Measurements from ENCODE around the gene AKR1B1. TPM values are rescaled to one million over a fixed set of nuclear protein-coding genes. Genes with fewer than 3 reads are reported as not detected.

Gene AKR1B1
- total RNA-seq, 1 experiment from 2014 or later: 141 TPM

DNA sequence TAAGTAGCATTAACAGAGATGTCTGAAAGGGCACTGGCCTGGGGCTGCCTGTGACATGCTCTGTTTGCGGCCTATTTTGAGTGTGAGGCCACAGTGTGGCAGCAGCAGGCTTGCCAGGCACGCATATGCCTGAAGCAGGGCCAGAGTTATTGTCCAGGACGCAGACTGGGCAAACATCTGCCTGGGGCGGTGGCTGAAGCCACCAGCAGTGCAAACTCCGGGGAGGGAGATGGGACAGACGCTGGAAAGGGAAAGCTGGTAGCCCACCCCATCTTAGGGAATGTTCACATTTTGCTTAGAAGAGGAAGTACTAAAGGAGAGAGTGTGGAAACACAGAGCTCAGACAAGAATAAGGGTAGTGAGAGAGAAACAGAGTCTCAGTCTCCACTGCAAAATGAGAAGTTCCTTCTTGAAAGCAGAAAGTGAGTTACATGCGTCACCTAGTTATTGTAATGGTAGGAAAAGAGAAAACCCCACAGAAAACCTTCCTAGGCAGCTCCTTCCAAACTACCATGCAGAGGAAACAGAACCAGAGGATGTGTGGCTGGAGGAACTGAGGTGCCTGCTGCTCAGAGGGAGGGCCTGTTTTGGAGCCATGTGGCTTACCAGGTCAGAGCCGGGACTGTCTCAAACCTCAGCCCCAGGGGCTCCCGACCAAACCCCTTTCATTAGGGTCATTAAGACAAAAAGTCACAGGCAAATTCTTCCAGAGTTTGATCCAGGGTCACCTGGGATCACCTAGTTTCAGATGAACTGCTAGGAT is 14.5 kb downstream of the AKR1B1 start:
- no peak overlapping the region for H3K27ac ChIP-seq

DNA sequence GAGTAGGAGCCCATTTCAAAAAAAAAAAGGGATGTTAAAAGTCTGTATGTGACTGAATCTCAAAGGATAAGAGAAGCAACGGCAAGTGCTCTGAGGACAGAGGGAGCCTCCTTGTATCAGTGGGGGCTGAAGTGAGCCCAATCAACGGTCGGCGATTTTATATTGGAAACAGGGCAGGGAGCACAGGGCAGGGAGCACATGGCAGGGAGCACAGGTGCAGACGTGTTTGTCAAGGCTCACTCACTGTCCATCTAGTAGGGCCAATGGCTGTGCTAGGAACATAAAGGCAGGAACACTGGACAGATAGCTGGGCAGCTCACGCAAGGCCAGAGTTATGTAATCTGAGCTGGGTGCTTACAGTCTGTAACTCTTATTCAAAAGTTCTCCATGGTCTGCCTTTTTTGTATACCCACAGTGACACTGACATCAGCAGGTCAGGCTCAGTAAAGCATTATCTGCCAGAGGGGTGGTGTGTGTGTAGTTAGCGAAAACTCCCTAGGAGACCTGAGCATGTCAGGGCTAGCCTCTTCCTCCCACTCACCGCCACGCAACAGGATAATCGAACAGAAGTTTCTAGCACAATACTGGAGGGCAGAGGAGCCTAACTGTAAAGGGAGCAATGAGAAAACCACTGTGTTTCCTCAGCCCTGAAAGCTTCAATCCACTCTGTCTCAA is 15.4 kb downstream of the AKR1B1 start:
- Histone ChIP-seq H3K27me3 (no peaks in the 10 kb centered on the region), H3K4me3 (no peak overlapping the region), H3K27ac (no peak overlapping the region), H3K9me3 (replicated peaks) (no peaks in the 10 kb centered on the region), H3K36me3 (peaks cover 59% of the 10 kb centered on the region), H3K4me1 (no peaks in the 10 kb centered on the region)
- DNase-seq: no peak

More for the DNA sequence above, 14.5 kb downstream of the AKR1B1 start:
- Histone ChIP-seq H3K27me3 (no peaks in the 10 kb centered on the region), H3K36me3 (peaks cover 65% of the 10 kb centered on the region), H3K4me3 (no peak overlapping the region), H3K9me3 (replicated peaks) (no peaks in the 10 kb centered on the region), H3K4me1 (no peaks in the 10 kb centered on the region)
- DNase-seq: no peak

DNA sequence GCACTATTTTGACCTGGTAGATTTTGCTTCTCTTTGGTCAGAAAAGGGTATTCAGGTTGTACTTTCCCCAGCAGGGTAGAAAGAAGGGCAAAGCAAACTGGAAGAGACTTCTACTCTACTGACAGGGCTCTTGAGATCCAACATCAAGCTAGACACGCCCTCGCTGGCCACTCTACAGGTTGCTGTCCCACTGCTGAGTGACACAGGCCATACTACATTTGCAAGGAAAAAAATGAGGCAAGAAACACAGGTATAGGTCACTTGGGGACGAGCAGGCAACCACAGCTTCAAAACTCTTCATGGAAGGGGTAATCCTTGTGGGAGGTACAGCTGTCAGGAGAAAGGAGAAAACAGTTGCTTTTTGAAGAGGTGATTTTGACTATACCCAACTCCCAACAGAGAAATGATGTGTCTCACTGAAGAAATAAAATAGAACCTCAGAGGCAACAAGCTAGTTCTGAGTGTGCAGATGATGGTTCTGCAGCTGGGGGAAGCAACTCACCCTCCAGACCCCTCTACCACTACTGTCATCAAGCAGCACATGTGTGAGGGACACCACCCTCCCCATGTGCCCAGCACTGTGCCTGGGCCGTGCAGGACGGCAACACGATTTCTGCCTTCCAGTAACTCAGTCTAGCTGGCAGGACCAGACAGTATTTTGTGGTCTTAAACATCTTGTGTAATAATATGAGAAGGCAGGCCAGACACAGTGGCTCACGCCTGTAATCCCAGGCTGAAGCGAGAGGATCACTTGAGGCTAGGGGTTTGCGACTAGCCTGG is 16.3 kb downstream of the AKR1B1 start:
- Histone ChIP-seq H3K4me1 (no peaks in the 10 kb centered on the region), H3K9me3 (replicated peaks) (no peaks in the 10 kb centered on the region), H3K27ac (no peak overlapping the region), H3K27me3 (no peaks in the 10 kb centered on the region), H3K36me3 (peaks cover 54% of the 10 kb centered on the region), H3K4me3 (no peak overlapping the region)
- DNase-seq: no peak

DNA sequence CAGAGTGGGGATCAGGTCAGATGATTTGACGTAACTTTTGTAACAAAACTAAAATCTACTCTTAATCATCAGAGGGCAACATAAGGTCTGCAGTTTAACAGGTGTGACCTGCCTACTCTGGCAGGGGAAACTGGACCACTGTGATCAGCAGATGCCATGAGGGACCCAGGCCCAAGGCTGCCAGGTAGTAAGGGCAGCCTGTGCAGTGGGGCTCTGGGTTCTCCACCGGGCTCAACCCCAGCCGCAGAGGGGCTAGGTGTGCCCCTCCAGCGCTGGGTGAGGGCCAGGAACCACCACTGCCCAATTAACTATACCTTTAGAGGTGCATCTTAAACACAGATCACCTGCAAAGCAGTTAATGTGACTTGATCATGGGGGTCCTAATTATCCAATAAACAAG is 17.6 kb downstream of the AKR1B1 start:
- no peak overlapping the region for H3K4me3 ChIP-seq
- DNase-seq: no peak
- H3K4me1 ChIP-seq: no peaks in the 10 kb centered on the region
- H3K9me3 ChIP-seq (replicated peaks): no peaks in the 10 kb centered on the region; the same call in 1 of the 2 replicates
- peaks cover 52% of the 10 kb centered on the region for H3K36me3 ChIP-seq
- H3K27ac ChIP-seq: no peak overlapping the region
- no peaks in the 10 kb centered on the region for H3K27me3 ChIP-seq

DNA sequence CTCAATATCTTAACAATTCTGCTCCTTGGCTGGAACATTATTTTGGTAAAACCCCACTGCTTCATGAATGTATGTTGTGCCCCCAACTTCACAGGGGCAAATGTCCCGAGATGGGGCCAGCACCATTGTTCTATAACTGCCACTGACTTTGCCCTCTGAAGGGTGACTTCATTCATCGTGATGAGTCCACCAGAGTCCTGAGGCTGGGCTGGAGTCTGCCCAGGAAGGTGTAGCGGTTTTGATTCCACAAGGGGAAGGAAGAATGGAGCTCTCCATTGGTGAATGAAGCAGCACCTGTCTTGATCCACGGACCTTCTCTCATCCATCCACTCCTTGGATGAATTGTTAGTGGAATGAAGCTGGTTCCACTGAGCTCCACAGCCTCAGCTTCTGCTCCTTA is 18.4 kb downstream of the AKR1B1 start:
- no peak for DNase-seq

DNA sequence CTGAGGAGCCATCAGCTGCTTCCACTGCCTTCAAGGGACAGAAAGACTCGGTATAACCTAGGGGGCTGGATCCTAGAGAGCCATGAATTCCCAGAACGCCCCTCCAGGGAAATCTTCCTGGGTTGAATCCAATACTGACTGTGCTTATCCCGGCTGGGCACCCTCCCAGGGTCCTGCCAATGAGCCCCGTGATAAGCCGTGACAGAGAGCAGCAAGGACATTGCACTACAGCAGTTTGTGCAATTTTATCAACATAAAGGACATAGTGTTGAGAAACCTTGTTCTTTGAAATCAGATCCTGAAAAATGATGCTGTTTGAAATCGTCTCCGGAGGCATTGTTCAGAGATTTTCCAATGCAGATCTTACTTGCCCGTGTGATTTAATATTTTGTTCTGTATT is 18.8 kb downstream of the AKR1B1 start:
- no peaks in the 10 kb centered on the region; the same call in 1 of the 2 replicates for H3K9me3 ChIP-seq (replicated peaks)

More for the DNA sequence above, 18.4 kb downstream of the AKR1B1 start:
- Histone ChIP-seq H3K9me3 (replicated peaks) (no peaks in the 10 kb centered on the region; the same call in 1 of the 2 replicates), H3K27me3 (no peaks in the 10 kb centered on the region), H3K27ac (no peak overlapping the region), H3K36me3 (peaks cover 45% of the 10 kb centered on the region), H3K4me3 (no peak overlapping the region), H3K4me1 (no peaks in the 10 kb centered on the region)

DNA sequence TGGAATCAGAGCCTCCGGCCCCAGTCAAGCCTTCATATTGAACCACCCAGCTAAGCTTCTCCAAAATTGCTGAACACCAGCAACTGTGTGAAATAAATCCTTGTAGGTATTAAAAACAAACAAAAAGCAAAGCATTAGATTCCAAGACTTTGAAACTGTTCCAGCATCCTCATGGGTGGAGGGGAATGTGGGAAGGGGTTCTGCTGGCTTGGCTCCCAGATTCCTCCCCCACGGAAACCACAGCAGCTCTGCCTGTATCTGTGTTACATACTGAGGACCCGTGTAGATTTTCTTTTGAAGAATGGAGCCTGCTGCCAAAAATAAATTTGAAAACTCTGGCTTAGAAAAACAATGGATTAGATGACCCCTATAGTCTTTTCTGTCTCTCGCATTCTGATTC is 20.0 kb downstream of the AKR1B1 start:
- Histone ChIP-seq H3K27ac (no peak overlapping the region), H3K27me3 (no peaks in the 10 kb centered on the region), H3K4me1 (no peaks in the 10 kb centered on the region), H3K4me3 (no peak overlapping the region), H3K9me3 (replicated peaks) (no peaks in the 10 kb centered on the region; the same call in 1 of the 2 replicates), H3K36me3 (peaks cover 32% of the 10 kb centered on the region)
- no peak for DNase-seq

More for the DNA sequence above, 18.8 kb downstream of the AKR1B1 start:
- Histone ChIP-seq H3K4me1 (no peaks in the 10 kb centered on the region), H3K4me3 (no peak overlapping the region), H3K27ac (no peak overlapping the region), H3K27me3 (no peaks in the 10 kb centered on the region), H3K36me3 (peaks cover 41% of the 10 kb centered on the region)
- no peak for DNase-seq

DNA sequence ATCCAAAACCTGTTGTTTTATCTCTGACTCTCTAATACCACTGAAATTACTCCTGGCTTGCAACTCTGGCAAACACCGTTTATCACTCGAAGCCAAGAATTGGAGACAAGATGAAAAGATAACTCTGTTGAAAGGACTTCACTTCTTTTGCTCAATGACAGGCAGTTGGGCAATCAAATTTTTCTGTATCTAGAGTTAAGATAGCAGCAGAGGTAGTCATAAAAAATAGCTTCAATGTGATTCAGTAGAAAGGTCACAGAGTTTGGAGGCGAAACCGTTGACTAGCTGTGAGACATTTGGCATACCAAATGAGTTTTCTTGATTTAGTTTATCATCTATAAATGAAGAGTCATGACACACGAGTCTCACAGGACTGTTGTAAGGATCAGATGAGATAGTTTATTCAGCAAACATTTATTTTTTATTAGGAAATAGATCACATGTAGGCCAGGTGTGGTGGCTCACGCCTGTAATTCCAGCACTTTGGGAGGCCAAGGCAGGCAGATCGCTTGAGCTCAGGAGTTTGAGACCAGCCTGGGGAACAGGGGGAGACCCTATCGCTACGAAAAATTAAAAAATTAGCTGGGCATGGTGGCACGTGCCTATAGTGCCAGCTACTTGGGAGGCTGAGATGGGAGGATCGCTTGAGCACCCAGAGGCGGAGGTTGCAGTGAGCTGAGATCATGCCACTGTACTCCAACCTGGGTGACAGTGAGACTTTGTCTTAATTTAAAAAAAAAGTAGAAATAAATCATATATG is 23.6 kb downstream of the AKR1B1 start:
- no peak for DNase-seq

DNA sequence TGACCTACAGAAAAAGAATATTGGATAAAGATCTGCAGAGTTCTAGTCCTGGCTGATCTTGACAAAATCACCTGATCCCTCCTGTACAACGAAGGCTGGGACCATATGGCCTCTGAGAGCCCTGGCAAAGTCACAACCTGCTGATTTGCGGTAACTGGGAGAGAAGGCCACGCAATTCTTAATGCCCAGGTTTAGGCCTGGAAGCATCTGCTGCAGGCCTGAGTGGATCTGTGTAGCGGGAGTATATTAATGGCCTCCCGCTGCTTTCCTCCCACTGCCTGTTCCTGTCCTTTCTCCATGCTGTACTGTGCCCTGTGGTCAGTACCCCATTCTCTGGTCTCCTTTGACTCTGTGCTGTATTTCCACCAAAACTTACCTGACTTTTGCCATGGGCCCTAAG is 24.2 kb downstream of the AKR1B1 start:
- Histone ChIP-seq H3K27ac (no peak overlapping the region), H3K36me3 (no peaks in the 10 kb centered on the region), H3K4me1 (peaks cover 3% of the 10 kb centered on the region; the same call in 1 of the 2 replicates), H3K4me3 (no peak overlapping the region), H3K9me3 (replicated peaks) (no peaks in the 10 kb centered on the region; the same call in 1 of the 2 replicates), H3K27me3 (no peaks in the 10 kb centered on the region)
- no peak for DNase-seq

More for the DNA sequence above, 23.6 kb downstream of the AKR1B1 start:
- Histone ChIP-seq H3K27ac (no peak overlapping the region), H3K27me3 (no peaks in the 10 kb centered on the region), H3K9me3 (replicated peaks) (no peaks in the 10 kb centered on the region; the same call in 1 of the 2 replicates), H3K4me3 (no peak overlapping the region), H3K36me3 (peaks cover 3% of the 10 kb centered on the region), H3K4me1 (peaks cover 3% of the 10 kb centered on the region; the same call in 1 of the 2 replicates)

DNA sequence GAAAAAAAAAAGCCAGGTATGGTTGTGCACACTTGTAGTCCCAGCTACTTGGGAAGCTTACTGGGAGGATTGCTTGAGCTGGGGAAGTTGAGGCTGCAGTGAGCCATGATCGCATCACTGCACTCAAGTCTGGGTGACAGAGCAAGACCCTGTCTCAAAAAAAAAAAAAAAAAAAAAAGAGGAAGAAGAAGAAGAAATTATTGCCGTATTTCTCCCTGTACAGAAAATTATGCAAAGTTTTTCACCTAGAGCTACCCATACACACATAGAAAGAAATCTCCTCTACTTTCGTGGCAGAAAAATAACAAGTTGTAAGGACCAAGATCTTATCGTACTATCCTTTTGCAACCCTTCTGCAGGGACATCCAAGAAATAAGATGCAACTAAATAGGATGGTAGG is 25.5 kb downstream of the AKR1B1 start:
- H3K4me1 ChIP-seq: peaks cover 3% of the 10 kb centered on the region; the same call in 1 of the 2 replicates
- no peak overlapping the region for H3K27ac ChIP-seq
- H3K9me3 ChIP-seq (replicated peaks): no peaks in the 10 kb centered on the region; the same call in 1 of the 2 replicates
- H3K36me3 ChIP-seq: no peaks in the 10 kb centered on the region
- no peak overlapping the region for H3K4me3 ChIP-seq
- no peaks in the 10 kb centered on the region for H3K27me3 ChIP-seq
- no peak for DNase-seq

DNA sequence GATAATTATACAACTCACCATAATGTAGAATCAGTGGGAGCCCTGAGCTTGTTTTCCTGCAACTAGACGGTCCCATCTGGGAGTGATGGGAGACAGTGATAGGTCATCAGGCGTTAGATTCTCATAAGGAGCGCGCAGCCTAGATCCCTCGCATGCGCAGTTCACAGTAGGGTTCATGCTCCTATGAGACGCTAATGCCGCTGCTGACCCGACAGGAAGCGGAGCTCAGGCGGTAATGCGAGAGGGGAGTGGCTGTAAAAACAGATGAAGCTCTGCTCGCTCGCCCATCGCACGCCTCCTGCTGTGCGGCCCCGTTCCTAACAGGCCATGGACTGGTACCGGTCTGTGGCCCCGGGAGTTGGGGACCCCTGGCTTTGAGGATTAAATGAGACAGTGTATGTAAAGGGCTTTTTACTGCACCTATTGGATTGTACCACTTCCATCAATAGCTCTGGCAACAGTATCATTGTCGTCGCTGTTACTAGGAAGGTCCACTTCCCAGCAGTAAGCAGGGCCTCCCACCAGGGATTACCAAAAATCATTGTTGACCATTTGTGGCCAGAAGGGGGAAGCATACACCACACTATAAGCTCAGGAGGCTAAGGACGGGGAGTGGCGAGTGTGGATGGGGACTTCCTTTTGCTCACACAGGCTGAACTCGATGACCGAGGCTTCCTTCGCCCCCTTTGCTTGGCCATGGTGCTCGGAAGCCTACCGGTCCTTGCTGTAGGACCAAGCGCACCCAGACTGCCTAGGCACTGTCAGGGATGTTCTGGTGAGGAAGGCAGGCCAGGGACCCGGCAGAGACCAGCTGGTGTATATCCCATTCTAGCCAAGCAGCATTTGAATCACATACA is 26.4 kb downstream of the AKR1B1 start:
- H3K4me1 ChIP-seq: peaks cover 3% of the 10 kb centered on the region; the same call in 1 of the 2 replicates
- no peaks in the 10 kb centered on the region for H3K27me3 ChIP-seq
- H3K9me3 ChIP-seq (replicated peaks): no peaks in the 10 kb centered on the region; the same call in 1 of the 2 replicates
- H3K36me3 ChIP-seq: no peaks in the 10 kb centered on the region
- H3K4me3 ChIP-seq: peak overlapping the region; percentile 42
- DNase-seq: peak; percentile 82 to 95
- H3K27ac ChIP-seq: no peak overlapping the region

DNA sequence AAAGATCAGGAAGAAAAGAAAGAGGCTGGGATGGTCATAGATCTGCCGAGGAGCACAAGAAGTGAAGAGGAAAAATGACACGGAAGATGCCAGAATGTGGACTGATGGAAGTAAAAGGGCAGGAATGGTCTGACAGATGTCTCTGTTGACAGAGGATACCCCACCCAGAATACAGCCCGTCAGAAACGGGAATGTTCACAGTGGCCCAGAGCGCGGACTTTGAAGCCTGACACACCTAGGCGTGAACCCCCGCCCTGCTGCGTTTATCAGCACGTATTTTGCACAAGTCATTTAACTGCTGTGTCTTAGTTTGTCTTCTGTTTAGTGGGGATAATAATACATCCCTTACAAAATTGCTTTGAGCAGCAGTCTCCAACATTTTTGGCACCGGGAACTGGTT is 27.1 kb downstream of the AKR1B1 start:
- no peak overlapping the region for H3K27ac ChIP-seq
- DNase-seq: no peak
- H3K4me1 ChIP-seq: peaks cover 3% of the 10 kb centered on the region; the same call in 1 of the 2 replicates
- H3K4me3 ChIP-seq: peak overlapping the region; percentile 42; the same call in 1 of the 2 replicates
- no peaks in the 10 kb centered on the region for H3K36me3 ChIP-seq
- H3K9me3 ChIP-seq (replicated peaks): no peaks in the 10 kb centered on the region; the same call in 1 of the 2 replicates
- no peaks in the 10 kb centered on the region for H3K27me3 ChIP-seq

DNA sequence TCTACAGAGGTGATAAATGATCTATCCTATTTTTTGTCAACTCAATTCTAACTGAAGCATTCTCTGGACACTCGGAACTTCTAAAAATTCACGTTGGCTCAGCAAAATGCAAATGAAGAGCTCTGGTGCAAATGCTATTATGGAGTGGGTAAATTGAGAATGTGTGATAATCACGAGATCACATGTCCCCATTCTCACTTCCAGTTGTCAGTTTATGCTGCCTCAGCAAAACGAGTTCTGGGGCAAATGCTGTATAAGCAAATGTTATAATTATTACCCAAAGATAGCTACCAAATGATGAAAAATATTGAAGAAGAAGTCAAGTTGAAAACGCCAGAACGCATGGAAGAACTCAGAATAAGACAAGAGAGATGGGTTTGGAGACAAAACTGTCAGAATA is 29.4 kb downstream of the AKR1B1 start:
- H3K27me3 ChIP-seq: no peaks in the 10 kb centered on the region
- no peak overlapping the region for H3K27ac ChIP-seq
- no peaks in the 10 kb centered on the region for H3K9me3 ChIP-seq (replicated peaks)
- no peaks in the 10 kb centered on the region for H3K36me3 ChIP-seq
- DNase-seq: no peak
- peaks cover 3% of the 10 kb centered on the region; the same call in 1 of the 2 replicates for H3K4me1 ChIP-seq
- H3K4me3 ChIP-seq: no peak overlapping the region
